Activated effector memory CD4-positive, alpha-beta T cell treated with anti-CD3 and anti-CD28 coated beads, Interleukin-2, amount 50 U/mL, for 16 hours (primary cell): Measurements from ENCODE around the gene GUF1.

Experiments used
- DNase-seq: peaks from one replicate; pipeline ENCODE4 v3.0.0-alpha.2; 2020

GUF1 gene, protein sequence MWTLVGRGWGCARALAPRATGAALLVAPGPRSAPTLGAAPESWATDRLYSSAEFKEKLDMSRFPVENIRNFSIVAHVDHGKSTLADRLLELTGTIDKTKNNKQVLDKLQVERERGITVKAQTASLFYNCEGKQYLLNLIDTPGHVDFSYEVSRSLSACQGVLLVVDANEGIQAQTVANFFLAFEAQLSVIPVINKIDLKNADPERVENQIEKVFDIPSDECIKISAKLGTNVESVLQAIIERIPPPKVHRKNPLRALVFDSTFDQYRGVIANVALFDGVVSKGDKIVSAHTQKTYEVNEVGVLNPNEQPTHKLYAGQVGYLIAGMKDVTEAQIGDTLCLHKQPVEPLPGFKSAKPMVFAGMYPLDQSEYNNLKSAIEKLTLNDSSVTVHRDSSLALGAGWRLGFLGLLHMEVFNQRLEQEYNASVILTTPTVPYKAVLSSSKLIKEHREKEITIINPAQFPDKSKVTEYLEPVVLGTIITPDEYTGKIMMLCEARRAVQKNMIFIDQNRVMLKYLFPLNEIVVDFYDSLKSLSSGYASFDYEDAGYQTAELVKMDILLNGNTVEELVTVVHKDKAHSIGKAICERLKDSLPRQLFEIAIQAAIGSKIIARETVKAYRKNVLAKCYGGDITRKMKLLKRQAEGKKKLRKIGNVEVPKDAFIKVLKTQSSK

DNA sequence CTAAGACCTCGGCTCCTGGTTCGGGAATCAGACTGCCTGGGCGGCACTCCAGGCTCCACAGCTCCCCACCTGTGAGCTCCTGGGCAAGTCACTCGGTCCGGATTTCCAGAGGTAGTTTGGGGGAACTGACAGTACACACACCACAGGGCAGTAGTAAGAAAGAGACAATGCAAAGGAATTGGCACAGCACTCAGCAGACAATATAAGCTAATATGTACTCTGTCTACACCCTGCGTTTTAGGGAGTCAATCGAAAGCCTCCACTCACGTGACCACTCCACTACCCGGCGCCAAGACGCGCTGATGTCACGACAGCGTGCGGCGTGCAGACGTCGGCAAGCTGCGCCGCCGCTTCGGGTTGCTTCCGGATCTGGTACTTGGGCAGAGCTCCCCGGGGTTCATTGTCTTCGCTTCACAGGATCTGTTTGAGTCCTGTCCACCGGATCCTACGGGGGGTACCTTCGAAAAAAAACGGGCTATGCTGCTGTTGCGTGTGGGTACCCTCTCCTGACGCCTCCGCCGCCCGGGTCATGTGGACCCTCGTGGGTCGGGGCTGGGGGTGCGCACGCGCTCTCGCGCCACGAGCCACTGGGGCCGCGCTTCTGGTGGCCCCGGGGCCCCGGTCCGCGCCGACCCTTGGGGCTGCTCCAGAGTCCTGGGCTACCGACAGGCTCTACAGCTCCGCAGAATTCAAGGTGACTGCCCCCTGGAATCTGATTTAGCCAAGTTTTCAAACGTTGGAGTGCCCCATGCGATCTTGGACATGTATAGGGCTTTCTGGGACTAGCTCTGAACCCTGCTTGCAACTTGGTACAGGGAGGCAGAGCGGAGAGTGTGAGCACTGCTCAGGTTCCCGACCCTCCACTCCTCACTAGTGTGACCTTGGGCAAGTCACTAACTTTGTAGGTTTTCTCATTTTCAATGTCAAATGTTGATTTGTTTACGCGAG, at the start of gene GUF1:
GUF1 (plus strand) TSS at position 327 of the 948 bp plus-strand sequence; CDS start at position 530, 203 bp downstream.
- peak; percentile 95 for DNase-seq

DNA sequence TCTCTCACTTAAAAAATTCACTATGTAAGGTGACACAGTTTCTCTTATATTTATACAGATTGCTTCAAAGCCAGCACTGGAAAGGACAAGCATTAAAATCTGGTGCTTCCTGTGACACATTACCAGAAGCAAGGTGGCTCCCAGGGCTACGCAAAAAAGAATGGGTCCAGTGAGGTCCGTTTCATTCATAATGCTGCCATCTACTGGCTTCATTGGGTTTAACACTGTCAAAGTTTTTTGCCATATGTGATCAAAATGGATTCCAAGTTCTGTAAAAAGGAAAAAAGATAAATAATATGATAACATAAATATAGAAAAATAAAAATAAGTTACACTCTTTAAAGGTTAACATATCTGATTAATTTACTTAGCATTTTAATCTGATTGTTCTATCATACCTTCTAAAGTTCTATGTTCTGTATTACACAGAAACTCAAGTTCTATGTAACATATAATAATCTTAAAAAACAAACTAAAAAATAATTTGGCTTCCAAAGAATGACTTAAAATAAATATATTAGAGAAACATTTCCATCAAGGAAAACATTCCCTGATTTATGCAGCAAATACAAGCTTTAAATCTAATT, 48.8 kb upstream of the GUF1 start:
- DNase-seq: peak; percentile 64

DNA sequence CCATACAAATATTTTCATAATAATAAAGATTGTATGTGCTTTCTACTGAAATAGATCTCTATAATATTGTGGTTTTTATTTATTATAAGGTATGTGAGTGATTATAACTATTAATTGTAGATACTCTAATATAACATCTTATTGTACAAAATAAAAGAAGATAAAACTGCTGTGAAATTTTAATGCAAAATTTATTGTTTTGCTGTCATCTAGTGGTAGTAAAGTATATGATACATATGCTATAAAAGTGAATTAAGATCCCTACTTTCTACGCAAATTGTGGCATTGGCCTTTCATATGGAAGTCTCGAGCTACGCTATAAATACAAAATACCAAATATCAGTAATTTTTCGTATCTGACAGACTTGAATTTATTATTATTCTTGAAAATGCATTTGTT, 46.1 kb upstream of the GUF1 start:
- DNase-seq: no peak

DNA sequence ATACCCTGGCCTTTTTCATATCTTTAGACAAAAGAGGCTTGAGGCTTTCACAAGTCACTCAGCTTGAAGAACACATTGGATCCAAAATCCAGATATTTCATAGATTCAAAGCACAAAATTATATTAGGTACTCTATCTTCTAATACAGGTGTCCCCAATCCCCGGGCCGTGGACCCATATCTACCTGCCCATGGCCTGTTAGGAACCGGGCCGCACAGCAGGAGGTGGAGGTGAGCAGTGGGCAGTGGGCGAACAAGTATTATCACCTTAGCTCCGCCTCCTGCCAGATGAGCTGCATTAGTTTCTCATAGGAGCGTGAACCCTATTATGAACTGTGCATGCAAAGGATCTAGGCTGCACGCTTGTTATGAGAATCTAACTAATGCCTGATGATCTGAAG, 45.5 kb upstream of the GUF1 start:
- DNase-seq: no peak

DNA sequence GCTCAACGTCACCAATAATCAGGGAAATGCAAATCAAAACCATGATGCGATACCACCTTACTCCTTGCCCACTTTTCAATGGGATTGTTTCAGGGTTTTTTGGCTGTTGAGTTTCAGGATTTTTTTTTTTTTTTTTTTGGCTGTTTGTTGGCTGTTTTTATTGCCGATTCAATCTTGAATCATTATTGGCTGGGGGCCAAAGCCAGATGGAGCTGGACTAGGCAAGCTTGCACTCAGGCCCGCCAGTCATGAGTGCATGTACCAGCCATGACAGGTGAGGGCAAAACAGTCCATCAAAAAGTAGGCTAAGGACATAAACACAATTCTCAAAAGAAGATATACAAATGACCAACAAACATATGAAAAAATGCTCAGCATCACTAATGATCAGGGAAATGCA, 40.1 kb upstream of the GUF1 start:
- DNase-seq: no peak

DNA sequence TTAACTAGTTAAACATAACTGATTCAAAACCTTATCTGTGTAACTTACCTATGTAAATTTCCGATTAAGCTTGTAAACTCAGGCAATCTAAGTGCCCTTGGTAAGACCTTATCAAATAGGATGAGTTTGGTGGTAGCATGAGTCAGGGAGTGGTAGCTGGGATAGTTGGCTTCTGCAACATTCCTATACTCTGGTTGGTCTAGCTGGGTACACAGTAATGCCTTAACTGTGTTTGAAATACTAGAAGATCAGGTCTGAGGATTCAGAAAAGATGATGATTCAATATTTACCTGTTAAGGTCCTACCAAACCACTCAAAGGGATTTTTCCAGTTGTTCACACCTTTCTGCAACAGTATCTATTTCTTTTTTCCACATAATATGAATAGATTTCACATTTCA, 32.1 kb upstream of the GUF1 start:
- DNase-seq: no peak

DNA sequence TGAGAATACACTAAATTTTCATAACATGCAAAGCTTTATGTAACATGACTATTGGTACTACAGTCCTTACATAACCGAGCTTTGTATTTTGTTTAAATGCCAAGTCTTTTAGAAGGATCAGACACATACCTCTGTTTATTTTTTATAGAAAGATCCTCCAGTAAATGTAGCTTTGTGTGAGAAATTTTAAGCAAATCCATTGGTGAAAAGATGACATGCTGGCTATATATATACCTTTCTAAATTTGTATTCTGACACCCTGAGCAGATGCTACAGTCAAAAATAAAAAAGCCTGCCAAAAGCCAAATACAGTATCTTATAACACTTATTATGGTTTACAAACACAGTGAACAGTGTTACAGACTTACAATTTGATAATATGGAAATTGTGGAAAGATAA, 26.8 kb upstream of the GUF1 start, which contains the start of gene YIPF7:
YIPF7 (minus strand) TSS at position 201 of the 400 bp plus-strand sequence. CDS start 1,525 bp downstream, outside the sequence.
- DNase-seq: no peak

DNA sequence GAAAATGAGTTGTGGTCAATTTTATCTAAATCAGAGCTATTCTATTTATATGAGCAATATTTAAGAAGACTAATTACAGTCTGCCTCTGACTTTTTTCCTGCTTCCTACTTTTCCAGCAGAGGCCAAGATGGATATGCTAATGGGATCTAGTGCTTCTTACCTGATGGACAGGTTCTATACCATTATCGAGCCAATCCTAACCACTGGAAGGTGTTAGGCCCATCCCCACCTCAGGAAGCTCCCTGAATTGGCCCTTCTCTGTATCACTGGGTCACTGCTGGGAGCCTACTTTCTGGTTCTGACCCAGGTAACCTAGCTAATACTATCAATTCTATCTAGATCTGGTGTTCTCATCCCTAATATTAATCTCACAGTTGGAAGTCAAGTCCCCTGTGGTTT, 26.2 kb upstream of the GUF1 start:
- DNase-seq: no peak

DNA sequence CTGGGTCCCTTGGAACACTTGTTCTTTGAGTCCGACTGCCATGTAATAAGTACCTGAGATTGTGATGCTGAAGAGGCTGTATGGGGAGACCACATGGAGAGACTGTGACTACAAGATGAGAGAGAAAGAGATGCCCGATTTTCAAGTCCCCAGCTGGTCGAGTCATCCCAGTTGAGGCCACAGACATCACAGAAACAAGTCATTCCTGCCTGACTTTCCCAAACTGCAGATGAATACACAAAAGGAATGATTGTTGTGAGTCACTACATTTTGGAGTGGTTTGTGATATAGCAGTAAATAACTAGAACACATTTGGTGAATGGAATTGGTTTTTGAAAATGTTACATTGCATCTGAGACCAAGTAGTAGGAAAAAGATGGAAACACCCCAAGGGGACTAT, 17.8 kb upstream of the GUF1 start:
- DNase-seq: no peak

DNA sequence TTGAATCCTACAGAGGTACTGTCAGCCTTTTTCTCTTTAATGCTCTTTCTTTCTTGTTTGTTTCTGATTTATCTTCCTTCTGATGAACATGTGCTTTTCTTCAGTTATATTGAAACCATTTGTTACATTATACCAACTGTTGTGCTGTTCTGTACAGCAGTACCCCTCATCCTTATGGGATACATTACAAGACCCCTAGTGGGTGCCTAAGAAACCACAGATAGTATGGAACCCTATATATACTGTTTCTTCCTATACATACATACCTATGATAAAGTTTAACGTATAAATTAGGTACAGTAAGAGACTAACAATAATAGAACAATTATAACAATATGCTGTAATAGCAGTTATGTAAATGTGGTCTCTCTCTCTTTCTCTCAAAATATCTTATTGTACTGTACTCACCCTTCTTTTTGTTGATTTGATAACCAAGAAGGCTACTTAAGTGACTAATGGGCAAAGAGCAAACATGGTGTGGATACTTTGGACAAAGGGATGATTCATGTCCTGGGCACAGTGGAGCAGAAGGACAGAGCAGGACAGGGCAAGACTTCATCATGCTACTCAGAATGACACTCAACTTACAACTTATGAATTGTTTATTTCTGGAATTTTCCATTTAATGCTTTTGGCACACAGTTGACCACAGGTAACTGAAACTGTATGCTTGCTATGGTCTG, 16.1 kb upstream of the GUF1 start:
- DNase-seq: no peak

DNA sequence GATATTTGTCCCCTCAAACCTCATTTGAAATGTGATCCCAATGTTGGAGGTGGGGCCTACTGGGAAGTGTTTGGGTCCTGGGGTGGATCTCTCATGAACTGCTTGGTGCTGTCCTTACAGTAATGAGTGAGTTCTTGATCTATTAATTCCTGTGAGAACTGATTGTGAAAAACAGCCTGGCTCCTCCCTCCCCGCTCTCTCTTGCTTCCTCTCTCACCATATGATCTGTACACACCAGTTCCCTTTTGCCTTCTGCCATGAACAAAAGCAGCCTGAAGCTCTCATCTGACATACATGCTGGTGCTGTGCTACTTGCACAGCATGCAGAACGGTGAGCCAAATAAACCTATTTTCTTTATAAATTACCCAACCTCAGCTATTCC, 15.6 kb upstream of the GUF1 start:
- DNase-seq: no peak

DNA sequence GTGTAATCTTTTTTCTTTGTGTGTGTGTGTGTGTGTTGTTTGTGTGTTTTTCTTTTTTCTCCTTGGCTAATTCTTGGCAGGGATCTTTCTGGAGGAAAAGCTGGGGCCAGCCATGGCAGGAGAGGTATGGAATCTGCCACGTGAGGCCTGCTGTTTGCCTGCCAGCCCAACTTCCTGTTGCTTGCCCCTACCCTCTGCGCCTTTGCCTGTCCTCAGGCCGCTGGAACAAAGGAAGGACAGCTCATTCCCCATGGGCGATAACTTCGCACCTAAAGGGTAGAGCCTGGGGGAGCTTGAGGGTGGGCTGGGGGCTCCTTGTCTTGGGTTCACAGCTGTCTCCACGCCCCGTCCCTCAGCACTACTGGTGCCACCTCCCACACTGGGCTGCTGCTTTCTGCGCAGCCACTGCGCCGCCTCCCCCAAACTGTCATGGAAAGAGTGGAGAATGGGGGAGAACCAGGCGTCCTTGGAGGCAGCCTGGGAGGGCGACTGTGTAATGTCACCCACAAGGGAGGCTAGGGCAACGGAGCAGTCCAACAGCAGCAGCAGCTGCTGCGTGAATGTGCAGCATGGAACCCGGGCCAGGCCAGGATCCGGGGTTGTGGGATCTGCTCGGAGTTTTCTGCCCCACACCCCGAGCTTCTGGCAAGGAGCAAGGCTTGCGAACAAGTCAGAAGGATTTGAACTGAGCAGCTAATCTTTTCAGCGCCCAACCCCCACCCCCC, 14.5 kb upstream of the GUF1 start:
- DNase-seq: no peak

DNA sequence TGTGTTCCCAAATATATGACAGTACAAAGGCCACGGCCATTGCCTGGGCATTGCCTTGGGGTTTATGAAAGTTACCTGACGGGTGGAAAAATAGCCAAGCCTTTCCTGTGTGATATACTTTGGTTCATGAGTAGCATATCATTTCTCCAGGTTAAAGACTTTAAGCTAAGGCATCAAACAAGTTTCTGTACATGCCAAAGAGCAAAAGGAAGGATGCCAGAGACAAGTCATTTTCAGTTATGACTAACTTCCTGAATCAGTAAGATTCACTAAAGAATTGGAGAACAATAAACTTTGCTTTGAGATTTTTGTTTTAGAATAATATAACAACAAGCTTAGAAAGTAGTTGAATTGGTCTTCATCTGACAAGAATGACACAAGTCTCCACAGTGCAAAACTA, 9.7 kb upstream of the GUF1 start:
- DNase-seq: no peak

DNA sequence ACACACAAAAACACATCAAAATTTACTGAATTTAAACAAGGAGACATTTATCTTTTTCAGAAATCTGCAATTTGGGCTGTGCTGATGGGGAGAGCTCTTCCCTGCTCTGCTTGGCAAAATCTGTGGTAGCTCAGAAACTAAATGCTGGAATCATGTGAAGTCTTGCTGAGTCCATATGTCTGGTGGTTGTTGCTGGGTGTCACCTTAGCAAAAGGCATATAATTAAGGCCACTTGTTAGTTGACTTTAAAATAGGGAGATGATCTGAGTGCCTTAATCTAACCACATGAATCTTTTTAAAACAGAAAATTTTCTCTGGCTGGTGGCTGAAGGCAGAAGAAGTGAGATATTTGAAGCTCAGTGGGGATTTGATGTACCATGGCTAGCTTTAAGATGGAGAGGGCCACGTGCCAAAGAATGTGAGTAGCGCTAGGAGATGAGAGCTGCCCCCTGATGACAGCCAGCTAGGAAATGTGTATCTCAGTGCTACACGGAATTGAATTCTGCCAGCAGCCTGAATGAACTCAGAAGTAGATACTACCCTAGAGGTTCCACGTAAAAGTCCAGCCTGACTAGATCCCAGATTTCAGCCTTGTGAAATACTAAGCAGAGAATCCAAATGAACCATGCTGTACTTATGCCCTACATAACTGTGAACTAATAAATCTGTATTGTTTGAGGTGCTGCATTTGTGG, 7.6 kb upstream of the GUF1 start:
- DNase-seq: no peak

DNA sequence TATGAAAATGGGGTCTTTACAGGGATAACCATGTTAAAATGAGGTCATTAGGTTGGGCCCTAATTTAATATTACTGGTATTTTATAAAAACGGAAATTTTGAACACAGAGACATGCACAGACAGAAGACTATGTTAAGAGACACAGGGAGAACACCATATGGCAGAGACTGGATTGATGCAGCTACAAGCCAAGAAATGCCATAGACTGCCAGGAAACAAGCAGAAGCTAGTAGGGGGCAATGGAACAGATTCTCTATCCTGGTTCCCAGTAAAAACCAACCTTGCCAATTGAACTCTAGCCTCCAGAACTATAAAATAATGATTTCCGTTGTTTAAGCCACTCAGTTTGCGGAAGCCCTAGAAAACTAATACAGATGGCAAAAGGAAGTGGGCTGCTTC, 6.6 kb upstream of the GUF1 start:
- no peak for DNase-seq

DNA sequence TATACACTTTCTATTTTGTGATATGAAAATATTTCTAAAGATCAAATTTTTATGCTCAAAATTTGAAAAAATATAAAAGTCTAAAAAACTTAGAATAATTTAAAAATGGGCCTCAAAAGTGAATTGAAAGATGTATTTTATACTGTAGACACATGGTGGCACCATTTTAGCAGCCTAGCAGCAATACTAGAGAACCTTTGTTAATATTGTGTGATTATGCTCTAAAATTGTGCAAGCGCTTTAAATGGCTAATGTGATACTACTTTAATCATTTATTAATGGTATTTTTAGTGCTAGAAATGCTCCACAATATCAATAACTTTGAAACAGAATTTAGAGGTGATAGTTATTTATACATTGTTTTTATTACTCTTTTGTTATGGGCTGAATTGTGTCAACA, 3.7 kb upstream of the GUF1 start:
- DNase-seq: no peak

DNA sequence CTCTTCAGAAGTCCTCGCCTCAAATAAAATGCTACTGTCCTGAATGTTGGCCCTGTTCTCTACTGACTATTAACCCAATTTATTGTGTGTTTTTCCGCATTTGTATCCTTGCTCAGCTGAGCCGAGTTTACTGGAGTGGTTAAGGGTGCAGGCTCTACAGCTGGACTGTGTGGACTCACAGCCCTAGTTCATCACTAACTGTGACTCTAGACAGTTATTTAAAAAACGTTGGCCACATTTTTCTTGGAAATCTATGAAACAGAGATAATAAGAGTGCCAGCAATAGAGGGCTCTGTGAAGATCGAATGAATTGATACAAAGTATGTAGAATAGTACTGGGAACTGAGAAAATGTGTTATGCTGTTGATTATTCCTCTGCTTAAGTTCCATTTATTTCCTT, 2.9 kb upstream of the GUF1 start:
- DNase-seq: no peak

DNA sequence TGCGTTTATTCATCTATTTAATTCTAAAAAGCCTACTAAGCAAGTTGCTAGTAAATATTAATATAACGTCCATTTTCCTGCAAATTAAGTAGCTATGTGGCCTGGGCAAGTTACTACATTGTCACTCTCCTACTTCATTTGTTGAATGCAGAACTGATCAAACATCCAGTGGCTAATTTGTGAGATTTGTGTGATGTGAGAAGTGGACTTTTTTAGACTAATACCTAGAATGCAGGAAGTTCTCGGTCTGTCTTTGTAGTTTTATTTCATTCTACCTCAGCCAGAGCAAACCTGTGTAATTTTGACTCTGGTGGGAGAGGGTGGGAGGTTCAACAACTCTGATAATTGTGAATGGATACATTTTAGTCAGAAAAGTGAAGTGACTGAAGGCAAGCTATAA, 840 bp downstream of the GUF1 start:
- no peak for DNase-seq

DNA sequence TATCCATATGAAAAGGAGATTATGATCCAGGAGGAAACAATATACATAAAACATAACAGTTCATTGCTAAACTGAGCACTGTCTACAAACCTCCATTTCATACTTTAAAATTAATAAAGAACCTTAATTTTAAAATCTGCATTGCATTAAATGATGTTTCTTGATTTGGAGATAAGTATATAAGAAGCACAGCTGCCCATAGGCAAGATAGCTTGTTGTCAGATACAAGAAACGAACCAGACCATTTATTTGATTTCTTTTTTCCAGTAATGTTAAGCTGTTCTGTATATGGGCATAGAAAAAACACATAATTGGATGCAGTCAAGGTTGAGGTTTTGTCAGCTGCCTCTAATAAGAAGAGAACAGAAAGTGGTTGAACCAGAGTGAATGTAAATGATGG, 6.4 kb downstream of the GUF1 start:
- no peak for DNase-seq

DNA sequence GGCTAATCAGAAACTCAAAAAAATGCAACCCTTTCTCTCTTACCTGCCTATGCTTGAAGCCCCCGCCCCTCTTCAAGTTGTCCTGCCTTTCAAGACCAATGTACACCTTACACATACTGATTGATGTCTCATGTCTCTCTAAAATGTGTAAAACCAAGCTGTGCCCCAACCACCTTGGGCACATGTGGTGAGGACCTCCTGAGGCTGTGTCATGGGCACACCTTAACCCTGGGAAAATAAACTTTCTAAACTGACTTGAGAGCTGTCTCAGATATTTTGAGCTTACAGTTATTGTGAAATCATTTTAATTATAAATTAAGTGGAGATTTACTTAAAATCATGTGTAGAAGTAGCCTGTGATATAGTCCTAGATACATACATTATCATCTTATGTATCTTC, 22.2 kb downstream of the GUF1 start:
- DNase-seq: no peak

DNA sequence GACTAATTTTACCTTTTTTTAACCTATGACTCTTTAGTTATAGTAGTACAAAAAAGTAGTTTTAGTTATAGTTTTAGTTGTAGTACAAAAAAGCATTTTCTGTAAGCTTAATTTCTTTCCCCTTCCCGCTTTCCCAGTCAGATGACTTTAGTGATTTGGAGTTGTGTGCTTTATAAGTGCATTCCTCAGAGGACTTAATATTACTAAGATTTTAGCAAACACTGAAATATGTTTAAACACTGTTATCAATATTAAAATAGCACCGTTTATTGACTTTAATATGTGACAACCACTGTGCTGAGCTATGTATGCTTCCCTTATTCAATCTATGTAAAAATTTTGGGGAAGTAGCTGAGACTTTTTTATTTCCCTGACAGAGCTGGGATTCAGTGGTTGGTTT, 22.8 kb downstream of the GUF1 start:
- no peak for DNase-seq
